HL-60/S4 treated with retinoic acid at 250 ng/mL for 4 days and 3 days (cell line): Measurements from ENCODE around the gene PTPRU.
"Not testable (repeated sequence)": the region's sequence is repeated elsewhere in the genome, so short reads cannot be mapped to it uniquely, and the experiment has no call there.

Source experiments
- in situ Hi-C: fragments of 300-500 bp; cut with MboI; formaldehyde crosslinking; loops from 2 replicates; pipeline ENCODE4 v1.7.0; 2022; ENCODE audit warnings: low sequenced_read_pairs

Gene PTPRU

DNA sequence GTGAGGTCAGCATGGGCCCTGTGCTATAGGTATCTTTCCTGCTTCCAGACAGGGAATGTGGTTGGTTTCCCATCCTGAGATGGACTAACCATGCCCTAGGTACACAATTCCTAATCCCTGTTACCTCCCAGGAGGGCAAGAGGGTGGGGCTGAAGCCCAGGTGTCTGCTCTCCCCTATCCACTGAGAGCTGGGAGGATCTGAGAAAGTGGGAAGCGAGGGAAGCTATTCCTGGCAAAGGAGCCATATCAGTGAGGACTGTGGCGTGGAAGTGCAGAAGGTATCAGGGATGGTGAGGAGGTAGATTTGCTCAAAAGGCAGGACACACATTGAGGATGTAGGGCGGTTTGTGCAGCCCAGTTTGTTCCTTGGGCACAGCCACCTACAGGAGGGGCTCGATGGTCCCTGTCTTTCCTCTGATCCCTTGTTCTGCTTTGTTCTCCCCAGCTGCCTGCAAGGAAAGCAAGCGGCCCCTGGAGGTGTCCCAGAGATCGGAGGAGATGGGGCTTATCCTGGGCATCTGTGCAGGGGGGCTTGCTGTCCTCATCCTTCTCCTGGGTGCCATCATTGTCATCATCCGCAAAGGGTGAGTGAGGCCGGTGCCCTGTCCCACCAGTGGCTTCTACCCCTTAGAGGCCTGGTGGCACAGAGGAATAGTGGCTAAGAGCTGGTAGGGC lies 48.1 kb downstream of the PTPRU start:
- in situ Hi-C loops, result no loop called here

DNA sequence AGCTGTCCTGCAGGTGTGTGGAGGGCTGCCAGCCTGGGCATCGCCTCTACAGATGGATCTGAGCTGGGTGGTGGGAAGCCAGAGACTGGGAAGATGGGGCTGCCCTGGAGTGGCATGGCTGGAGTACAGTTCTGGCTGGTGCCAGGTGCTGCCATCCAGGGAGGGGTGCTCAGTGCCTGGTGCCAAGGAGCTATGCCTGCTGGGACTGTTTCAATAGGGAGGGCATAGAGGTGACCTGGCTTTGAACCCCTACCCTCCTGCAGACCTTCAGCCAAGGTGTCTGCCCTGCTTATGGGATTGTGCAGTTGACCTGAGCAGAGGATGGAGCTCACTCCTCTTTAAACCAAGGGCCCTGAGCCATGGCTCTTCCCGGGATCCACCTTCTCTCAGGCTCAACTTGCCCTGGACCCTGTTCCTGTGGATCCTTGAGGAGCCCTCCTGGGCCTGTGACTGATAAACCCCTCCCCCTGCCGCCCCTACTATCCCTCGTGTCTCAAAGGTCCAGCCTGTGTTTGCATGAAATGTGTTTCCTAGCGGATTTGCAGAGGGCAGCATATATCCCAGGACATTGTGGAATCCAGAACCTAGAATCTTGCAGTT lies 48.7 kb downstream of the PTPRU start:
- in situ Hi-C loops, result no loop called here

DNA sequence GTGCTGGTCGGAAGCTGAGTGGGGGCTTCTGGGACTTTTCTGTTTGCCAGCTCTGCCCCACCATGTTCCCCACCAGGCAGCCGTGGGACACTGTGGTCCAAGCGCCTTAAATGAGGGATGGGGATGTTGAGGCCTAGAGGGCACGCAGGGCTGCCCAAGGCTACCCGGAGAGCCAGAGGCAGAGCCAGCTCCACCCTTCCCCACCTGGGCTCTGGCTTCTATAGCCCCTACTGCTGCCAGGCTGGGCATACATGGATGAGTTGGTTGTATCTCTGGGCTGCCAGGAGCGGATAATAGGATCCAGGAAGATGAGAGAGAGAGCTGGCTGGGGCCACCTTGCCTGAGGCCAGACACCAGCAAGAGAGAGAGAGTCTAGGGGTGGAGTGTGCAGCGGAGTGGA lies 49.4 kb downstream of the PTPRU start:
- in situ Hi-C loops, result no loop called here

DNA sequence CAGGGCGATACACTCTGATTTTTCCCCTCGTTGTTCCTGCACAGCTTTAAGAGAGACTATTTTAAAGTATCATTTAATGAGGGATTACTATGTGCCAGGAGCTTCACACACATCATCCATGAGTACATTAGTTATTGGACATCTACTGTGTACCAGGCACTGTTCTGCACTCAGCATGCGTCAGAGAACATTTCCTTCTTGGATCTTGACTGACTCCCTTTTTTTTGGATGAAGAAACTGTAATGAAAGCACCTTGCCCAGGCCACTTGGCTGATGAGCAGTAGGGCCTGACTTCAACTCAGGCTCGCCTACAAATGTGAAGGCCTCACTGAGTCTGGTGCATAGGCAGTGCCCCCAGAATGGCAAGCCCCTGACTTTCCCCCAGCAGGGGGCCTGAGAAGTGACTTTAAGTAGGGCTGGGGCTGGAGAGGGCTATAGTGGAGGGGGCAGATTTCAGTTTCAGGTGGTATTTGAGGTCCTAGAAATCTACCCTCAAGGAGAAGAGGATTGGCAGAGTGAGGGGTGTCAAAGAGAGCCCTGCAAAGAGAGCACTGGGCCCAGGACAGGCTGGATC lies 50.0 kb downstream of the PTPRU start:
- in situ Hi-C loops, result no loop called here

DNA sequence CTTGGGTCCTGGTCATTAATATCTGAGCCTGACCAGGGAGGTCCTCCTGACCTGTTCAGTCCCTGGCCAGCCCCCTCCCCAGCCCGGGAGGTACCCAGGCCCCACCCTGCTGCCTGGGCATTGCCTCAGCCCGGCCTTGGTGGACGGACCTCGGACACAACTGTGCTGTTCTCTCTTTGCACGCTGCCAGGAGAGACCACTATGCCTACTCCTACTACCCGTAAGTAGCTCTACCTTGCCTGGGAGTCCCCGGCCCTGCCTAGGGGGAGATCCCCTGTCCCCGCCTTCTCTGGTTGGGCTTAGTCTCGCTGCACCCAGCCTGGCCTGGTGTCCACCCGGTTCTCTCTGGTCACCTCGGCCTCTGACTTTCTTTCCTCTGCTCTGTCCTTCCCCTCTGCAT lies 53.2 kb downstream of the PTPRU start:
- in situ Hi-C loops, result no loop called here

DNA sequence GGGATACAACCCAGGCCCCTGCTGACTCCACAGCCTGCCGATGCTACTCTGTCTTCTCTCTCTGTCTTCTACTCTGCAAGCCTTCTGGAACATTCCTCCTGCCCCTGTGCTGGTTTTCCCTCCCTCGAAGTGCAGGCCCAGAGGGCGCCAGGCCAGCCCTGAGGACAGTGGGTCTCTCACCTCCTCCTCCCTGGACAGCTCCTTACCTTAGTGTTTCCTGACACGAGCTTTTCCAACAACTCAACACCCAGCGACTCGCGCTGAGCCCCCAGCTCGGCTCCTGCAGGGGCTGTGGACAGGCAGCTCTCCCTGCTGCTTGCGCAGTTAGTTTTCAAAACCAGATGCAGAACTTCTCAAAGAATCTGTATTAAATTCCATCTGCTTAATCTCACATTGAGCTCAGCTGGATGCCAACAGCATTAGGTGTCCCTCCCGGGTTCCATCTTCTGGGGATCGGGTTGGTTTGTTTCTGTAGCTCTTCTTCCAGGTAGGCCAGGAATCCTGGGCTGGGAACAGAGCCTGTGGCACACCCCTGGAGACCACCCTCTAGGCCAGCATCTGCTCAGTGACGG lies 54.2 kb downstream of the PTPRU start:
- in situ Hi-C loops, result no loop called here

DNA sequence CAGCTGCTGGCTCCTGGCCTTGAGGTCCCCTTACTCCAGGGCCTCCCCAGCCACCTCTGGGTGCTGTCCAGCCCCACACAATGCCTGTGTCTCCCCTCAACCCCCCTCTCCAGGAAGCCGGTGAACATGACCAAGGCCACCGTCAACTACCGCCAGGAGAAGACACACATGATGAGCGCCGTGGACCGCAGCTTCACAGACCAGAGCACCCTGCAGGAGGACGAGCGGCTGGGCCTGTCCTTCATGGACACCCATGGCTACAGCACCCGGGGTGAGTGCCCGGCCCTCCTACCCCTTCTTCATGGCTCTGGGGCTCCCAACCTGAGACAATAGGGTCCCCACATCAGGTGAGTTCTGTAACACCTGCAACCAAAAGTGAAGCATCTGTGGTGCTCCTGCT lies 55.4 kb downstream of the PTPRU start:
- in situ Hi-C loops, result no loop called here

DNA sequence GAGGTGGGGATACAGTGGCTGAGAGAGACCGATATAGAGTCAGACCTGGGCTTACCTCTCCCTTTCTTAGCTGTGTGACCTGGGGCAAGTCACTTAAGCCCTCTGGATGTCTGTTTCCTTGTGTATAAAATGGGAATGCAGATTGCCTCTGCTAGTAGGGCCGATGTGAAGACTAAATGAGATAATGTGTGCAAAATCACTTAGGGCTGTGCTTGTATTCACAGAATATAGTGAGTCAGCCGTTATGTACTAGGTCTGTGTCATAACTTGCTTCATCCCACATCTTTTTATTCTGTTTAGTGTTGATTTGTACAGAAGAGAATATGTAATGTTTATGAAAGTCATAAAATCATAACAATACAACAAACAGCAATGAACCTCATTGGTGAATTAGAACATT lies 56.0 kb downstream of the PTPRU start:
- in situ Hi-C loops, result no loop called here

DNA sequence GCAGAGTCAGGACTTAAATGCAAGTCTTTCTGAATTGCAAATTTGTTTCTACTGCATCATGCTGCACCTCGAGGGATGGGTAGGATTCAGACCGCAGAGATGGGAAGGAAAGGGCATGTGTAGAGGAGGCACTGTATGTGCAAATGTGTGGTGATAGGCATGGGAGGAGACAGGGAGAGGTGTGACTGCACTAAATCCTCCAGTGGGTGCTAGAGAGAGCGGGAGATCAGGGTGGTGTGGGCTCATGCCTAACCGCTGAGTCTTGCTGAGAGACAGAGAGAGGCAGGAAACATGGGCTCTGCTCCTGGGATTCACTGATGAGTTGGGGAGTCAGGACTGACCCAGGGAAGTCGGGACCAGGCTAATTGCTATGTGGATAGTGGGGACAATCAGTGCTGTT lies 61.1 kb downstream of the PTPRU start:
- in situ Hi-C loops, result no loop called here

DNA sequence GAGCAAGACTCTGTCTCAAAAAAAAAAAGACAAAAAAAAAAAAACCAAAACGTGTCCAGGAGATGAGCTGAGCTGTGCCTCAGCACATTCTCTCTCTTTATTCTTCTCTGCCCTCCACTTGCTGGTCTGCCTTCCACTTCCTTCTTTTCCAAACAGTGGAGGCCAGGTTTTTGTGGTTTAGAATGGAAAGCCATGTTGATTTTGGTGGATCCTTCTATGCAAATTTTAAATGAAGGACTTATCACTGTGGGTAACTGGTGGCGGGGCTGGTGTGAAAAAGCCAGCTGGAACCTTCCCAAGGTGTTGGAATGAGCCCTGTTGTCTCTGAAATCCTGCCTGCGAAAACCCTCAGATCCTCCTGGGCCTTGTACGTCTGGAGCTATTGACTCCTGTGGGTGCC lies 61.9 kb downstream of the PTPRU start:
- in situ Hi-C loops, result no loop called here

DNA sequence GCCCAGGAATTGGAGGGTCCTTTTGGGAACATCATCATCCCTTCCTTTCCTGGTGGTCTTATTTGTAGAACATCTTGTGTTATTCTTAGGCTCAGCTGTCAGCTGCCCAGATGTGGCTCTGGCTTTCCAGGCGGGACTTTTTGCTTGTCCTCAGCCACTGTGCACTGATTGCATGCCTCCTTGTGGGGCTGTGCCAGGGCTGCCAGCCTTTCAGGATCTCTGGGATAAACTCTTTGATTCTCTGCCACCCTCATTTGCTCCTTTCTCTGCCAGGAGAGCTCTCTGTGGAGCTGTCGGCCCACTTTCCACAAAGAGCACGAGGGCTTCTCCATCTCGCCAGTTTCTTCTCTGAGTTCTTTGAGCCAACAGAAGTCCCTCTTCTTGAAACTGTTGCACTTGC lies 63.1 kb downstream of the PTPRU start:
- in situ Hi-C loops, result no loop called here

DNA sequence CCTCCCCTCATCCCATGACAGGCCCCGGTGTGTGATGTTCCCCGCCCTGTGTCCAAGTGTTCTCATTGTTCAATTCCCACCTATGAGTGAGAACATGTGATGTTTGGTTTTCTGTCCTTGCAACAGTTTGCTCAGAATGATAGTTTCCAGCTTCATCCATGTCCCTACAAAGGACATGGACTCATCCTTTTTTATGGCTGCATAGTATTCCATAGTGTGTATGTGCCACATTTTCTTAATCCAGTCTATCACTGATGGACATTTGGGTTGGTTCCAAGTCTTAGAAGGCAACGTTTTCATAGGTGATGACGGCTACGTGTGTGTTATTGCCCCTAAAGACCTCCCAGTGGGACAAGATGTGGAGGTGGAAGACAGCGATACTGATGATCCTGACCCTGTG lies 65.4 kb downstream of the PTPRU start:
- in situ Hi-C loops, result not testable (repeated sequence)

DNA sequence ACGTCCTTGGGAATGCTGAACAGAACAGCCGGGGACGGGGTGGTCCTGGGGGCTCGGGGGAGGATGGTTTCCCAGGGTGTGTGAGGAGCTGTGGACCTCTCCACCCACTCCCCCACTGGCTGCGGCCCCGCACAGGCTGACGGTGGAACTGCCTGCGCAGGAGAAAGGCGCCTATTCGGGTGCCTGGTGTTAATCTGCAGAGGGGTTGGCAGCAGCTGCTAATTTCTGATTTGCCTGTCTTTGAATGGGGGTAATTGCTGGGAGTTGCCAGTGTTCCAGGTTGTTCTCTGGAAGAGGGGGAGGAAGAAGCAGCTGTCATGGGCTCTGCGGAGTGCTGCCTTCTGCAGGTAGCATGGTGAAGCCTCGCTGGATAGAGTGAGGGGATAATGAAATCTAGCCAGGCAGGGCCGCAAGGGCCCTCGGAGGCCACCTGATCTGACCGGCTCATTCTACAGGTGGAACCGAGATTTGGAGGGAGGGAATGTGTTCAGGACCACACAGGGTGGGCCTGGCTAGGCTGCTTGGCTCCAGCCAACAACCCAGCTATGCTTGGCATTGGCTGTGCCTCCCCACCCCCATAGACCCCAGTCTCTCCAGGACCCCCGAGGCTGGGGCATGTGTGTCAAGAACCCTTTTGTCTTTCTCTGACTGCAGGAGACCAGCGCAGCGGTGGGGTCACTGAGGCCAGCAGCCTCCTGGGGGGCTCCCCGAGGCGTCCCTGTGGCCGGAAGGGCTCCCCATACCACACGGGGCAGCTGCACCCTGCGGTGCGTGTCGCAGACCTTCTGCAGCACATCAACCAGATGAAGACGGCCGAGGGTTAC lies 67.1 kb downstream of the PTPRU start:
- in situ Hi-C loops, result no loop called here

DNA sequence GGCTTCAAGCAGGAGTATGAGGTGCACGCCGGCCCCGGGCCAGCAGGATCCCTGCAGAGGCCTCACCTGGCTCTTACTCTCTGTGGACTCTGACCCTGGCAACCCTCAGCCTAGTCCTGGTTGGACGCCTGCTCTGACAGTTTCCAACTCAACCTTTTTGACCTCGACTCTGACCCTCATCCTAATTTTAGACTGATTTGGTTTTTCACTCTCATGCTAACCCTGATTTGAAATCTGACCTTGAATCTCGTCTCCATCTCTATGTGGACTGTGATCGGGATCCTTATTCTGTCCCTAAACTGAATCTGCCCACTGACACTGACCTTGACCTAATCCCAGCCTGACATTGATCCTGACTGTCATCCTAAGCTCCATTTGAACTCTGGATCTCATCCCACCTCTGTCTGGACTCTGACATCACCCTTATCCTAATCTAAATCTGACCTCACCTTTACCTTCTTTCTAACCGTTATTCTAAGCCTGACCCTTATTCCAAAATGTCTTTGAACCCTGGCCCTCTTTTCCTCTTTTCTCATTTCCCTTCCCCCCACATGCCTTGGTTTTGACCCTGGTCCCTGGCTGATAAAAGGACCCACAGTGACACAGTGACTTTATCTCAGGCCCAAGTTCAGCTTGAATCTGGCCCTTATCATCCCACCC lies 67.8 kb downstream of the PTPRU start:
- in situ Hi-C loops, result no loop called here

DNA sequence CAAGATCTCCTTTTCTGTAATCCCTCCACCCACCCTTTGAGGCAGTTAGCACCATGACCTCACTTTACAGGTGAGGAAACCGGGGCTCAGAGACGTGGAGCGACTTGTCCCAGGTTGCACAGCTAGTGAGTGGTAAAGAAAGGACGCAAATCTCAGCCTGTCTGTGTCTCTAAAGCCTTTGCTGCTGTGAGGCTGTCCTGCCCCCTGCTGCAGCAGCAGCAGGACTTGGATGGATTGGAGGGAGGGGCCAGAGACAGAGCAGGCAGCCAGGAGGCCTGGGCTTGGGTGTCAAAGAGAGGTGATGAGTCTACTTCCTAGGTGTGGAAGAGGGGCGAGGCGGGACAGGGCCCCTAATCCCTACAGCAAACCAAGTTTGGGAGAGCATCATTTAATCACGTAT lies 69.6 kb downstream of the PTPRU start:
- in situ Hi-C loops, result no loop called here

DNA sequence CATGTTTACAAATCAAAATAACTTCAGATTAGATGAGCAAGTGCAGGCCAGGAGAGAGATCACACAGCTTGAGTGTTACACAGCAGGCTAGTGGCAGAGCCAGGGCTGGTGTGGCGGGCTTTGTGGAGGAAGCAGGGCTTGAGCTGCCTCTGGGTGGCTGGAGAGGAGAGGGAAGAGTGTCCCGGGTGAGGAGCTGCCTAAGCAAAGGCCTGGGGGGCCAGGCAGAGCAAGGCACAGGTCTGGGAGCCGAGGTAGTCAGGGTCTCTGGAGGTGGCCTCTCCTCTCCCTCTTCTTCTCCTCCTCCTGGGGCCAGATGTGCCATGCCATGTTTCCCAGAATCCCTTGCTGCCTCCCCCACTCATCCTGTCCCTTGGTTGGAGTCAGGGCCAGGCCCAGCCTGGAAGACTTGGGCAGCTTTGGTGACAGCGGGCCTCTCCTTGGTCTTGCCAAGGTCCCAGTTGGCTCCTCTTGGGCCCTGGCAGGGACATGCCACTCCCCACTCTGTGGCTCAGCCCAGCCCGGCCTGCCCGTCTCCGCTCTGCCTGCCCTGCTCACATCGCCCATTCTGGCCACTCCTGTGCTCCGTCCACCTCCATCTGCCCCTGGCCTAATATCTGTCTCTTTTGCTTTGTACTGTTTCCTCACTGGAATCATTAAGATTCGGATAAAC lies 70.3 kb downstream of the PTPRU start:
- in situ Hi-C loops, result no loop called here

DNA sequence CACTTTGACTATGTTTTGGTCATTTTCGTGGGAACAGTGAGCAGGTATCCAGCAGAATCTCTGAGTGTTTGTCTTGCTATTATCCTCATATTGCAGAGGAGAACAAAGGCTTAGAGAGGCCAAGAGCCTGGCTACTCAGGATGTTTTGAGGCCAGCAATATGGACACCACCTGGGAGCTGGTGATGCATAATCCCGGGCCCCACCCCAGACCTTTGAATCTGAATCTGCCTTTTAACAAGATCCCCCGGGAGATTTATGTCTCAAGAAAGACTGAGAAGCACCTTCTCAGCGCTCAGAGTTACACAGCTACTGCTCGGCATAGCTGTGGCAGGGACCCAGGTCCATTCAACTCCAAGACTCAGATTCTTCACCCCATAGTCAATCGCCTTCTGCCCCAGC lies 72.8 kb downstream of the PTPRU start:
- in situ Hi-C loops, result no loop called here

DNA sequence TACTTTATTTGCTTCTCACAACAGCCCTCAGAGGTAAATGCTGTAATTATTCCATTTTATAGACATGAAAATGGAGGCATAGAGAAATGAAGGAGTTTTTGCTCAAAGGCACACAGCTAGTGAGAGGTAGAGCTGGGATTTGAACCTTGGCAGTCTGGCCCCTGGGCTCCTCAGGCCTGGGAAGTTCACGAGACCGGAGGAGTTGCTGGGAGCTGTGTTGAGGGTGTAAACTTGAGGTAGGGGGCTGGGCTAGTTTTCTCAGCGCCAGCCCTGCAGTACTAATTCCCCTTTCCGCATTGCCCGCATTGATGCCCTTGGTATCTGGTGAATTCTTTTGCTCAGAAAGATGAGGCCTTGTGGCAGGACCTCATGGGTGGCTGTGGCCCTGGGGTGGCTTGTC lies 73.3 kb downstream of the PTPRU start:
- in situ Hi-C loops, result no loop called here

DNA sequence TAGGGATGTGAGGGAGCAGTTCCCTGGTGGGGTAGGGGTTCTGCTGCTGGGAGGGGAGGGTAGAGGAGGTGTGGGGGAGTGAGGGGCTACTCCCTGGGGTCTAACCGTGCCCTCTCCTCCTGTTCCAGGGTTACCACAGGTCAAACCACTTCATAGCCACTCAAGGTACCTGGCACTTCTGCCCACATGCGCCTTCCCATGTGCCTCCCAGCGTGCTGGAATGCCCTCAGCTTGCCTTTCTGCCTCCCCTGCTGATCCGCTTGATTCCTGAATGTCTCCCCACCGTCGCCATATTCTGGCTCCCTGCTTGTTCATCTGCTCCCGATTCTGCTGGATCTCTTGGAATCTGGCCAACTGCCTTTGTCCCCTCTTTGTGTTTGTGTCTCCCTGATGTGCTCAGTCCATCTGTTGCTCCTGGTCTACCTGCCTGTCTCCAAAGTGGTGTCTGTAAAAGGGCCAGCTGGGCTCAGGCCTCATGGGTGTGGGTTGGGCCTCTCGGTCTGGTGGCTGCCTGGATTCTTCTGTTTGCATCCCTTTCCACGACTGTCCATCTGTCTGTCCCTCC lies 74.4 kb downstream of the PTPRU start:
- in situ Hi-C loops, result no loop called here

DNA sequence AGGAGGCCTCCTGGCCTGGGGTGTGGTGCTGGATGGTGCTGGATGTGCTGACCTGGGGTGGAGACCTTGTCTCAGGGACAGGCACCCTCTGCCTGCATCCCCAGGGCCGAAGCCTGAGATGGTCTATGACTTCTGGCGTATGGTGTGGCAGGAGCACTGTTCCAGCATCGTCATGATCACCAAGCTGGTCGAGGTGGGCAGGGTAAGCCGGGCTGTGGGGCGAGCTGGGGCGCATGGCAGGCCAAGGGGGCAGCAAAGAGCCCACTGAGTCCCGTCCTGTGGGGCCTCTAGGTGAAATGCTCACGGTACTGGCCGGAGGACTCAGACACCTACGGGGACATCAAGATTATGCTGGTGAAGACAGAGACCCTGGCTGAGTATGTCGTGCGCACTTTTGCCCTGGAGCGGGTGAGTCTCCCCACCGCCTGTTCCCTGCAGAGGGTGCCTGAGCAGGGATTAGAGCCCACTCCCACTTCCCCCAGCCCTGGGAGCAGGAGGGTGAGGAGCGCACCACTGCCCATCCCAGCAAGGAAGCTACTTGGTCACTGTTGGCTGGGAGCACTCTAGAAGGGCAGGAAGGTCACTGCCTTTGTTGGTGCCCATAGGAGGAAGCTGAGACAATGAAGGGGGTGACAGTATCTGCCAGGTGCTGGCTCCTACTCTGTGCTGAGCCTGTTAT lies 75.2 kb downstream of the PTPRU start:
- in situ Hi-C loops, result no loop called here
